HEK293 (cell line): ENCODE measurements around the gene GTF2IRD1.
A peak's percentile ranks its signal among the peaks of the same experiment; 100 is the strongest.

Experiments used
- CTCF ChIA-PET: fragments of 350-600 bp; formaldehyde crosslinking; extraction: SDS; loops from one replicate; lab custom pipeline; 2021; ENCODE audit warnings: antibody characterized with exemption; lab: Yijun Ruan, JAX
- POLR2A ChIA-PET: fragments of 300-600 bp; formaldehyde crosslinking; extraction: SDS; loops from one replicate; lab custom pipeline; 2020; ENCODE audit warnings: antibody characterized with exemption, inconsistent platforms; lab: Yijun Ruan, JAX
- H3K27ac ChIP-seq: fragments of 200-500 bp; sonication (Bioruptor generic); 2 replicates; pipeline ENCODE4 v1.5.1; 2014; ENCODE audit warnings: low read depth, low read length, control low read depth, inconsistent platforms; ENCODE audit errors: extremely low read depth
- H3K36me3 ChIP-seq, 2 experiments: fragments of 200-500 bp in 1 of 2; sonication (Bioruptor generic) in 1 of 2; 1 replicate in 1 of 2; 2 replicates in 1 of 2; pipeline ENCODE4 v1.5.1; 2014 to 2017; ENCODE audit warnings: inconsistent platforms in 2 of 2, low read length in 2 of 2; ENCODE audit not compliant: control insufficient read depth in 2 of 2, insufficient read depth in 1 of 2
- H3K4me1 ChIP-seq: fragments of 200-500 bp; sonication (Bioruptor generic); 2 replicates; pipeline ENCODE4 v1.5.1; 2014; ENCODE audit warnings: mild to moderate bottlenecking, low read length, inconsistent platforms; ENCODE audit not compliant: control insufficient read depth, insufficient read depth
- H3K4me3 ChIP-seq: 2 replicates; pipeline ENCODE4 v1.5.1; 2011; ENCODE audit warnings: low read depth, mild to moderate bottlenecking, control low read depth, low read length, moderate library complexity
- H3K9me3 ChIP-seq: fragments of 200-500 bp; sonication (Bioruptor generic); 2 replicates; pipeline ENCODE4 v1.5.1; 2014; ENCODE audit warnings: low read depth, low read length, inconsistent platforms; ENCODE audit not compliant: control insufficient read depth, insufficient read depth
- ATF2 ChIP-seq: fragments of 450-650 bp; formaldehyde crosslinking; IDR thresholded peaks from 2 replicates; pipeline ENCODE4 v1.5.1; 2016; ENCODE audit warnings: missing biosample characterization, missing genetic modification characterization, low read depth
- GFI1B ChIP-seq: fragments of 450-650 bp; formaldehyde crosslinking; IDR thresholded peaks from 2 replicates; pipeline ENCODE4 v1.5.1; 2016; ENCODE audit warnings: missing biosample characterization, missing genetic modification characterization
- GLI2 ChIP-seq: fragments of 450-650 bp; formaldehyde crosslinking; IDR thresholded peaks from 2 replicates; pipeline ENCODE4; 2017; ENCODE audit warnings: missing biosample characterization, missing genetic modification characterization, low read depth, borderline replicate concordance
- PRDM1 ChIP-seq: fragments of 450-650 bp; formaldehyde crosslinking; IDR thresholded peaks from 2 replicates; pipeline ENCODE4; 2016; ENCODE audit warnings: missing biosample characterization, missing genetic modification characterization
- SCRT1 ChIP-seq: fragments of 450-650 bp; formaldehyde crosslinking; IDR thresholded peaks from 2 replicates; pipeline ENCODE4 v1.5.1; 2016; ENCODE audit warnings: missing biosample characterization, missing genetic modification characterization, borderline replicate concordance
- ZBTB49 ChIP-seq: fragments of 450-650 bp; formaldehyde crosslinking; IDR thresholded peaks from 2 replicates; pipeline ENCODE4 v1.5.1; 2016; ENCODE audit warnings: missing biosample characterization, missing genetic modification characterization, low read depth
- ZNF132 ChIP-seq: fragments of 450-650 bp; formaldehyde crosslinking; IDR thresholded peaks from 2 replicates; pipeline ENCODE4 v1.5.1; 2017; ENCODE audit warnings: missing biosample characterization, missing genetic modification characterization, borderline replicate concordance
- ZNF138 ChIP-seq: fragments of 450-650 bp; formaldehyde crosslinking; IDR thresholded peaks from 2 replicates; pipeline ENCODE4 v1.5.1; 2016; ENCODE audit warnings: missing biosample characterization, missing genetic modification characterization, borderline replicate concordance
- ZNF140 ChIP-seq: fragments of 450-650 bp; formaldehyde crosslinking; IDR thresholded peaks from 2 replicates; pipeline ENCODE4 v1.5.1; 2016; ENCODE audit warnings: missing biosample characterization, missing genetic modification characterization
- ZNF16 ChIP-seq: fragments of 450-650 bp; formaldehyde crosslinking; IDR thresholded peaks from 2 replicates; pipeline ENCODE4 v1.5.1; 2016; ENCODE audit warnings: low read depth, missing biosample characterization, missing genetic modification characterization
- ZNF202 ChIP-seq: fragments of 450-650 bp; formaldehyde crosslinking; IDR thresholded peaks from 2 replicates; pipeline ENCODE4 v1.5.1; 2016; ENCODE audit warnings: missing biosample characterization, missing genetic modification characterization, borderline replicate concordance
- ZNF211 ChIP-seq: fragments of 450-650 bp; formaldehyde crosslinking; IDR thresholded peaks from 2 replicates; pipeline ENCODE4 v1.5.1; 2016; ENCODE audit warnings: low read depth, missing biosample characterization, missing genetic modification characterization
- ZNF24 ChIP-seq: fragments of 450-650 bp; formaldehyde crosslinking; IDR thresholded peaks from 2 replicates; pipeline ENCODE4 v1.5.1; 2016; ENCODE audit warnings: missing biosample characterization, missing genetic modification characterization
- ZNF391 ChIP-seq: fragments of 450-650 bp; formaldehyde crosslinking; IDR thresholded peaks from 2 replicates; pipeline ENCODE4 v1.5.1; 2016; ENCODE audit warnings: low read depth, missing biosample characterization, missing genetic modification characterization, borderline replicate concordance
- ZNF394 ChIP-seq: fragments of 450-650 bp; formaldehyde crosslinking; IDR thresholded peaks from 2 replicates; pipeline ENCODE4 v1.5.1; 2016; ENCODE audit warnings: missing biosample characterization, missing genetic modification characterization, mild to moderate bottlenecking, moderate library complexity, borderline replicate concordance
- ZNF510 ChIP-seq: fragments of 450-650 bp; formaldehyde crosslinking; IDR thresholded peaks from 2 replicates; pipeline ENCODE4 v1.5.1; 2018; ENCODE audit warnings: mild to moderate bottlenecking, missing genetic modification characterization, missing biosample characterization; ENCODE audit not compliant: insufficient replicate concordance
- ZNF513 ChIP-seq: fragments of 450-650 bp; IDR thresholded peaks from 2 replicates; pipeline ENCODE4 v1.5.1; 2018; ENCODE audit warnings: missing biosample characterization, missing genetic modification characterization
- ZNF629 ChIP-seq: fragments of 450-650 bp; formaldehyde crosslinking; IDR thresholded peaks from 2 replicates; pipeline ENCODE4 v1.5.1; 2017; ENCODE audit warnings: missing biosample characterization, missing genetic modification characterization
- ZNF785 ChIP-seq: fragments of 450-650 bp; formaldehyde crosslinking; IDR thresholded peaks from 2 replicates; pipeline ENCODE4 v1.5.1; 2016; ENCODE audit warnings: missing biosample characterization, missing genetic modification characterization
- ZSCAN4 ChIP-seq: fragments of 450-650 bp; formaldehyde crosslinking; IDR thresholded peaks from 2 replicates; pipeline ENCODE4 v1.5.1; 2017; ENCODE audit warnings: missing biosample characterization, missing genetic modification characterization
- TF ChIP-seq, protein P1 (sequence below): fragments of 450-650 bp; formaldehyde crosslinking; IDR thresholded peaks from 2 replicates; pipeline ENCODE4 v1.5.1; 2016; ENCODE audit warnings: missing biosample characterization, missing genetic modification characterization

GTF2IRD1 gene

GRCh38 chr7:74498996-74499834 is 45.5 kb downstream of the GTF2IRD1 start (continued):
- no peak for TF ChIP-seq SCRT1 (tag by site-specific recombination)
- no peak for TF ChIP-seq GLI2 (tag by site-specific recombination)
- no peak for TF ChIP-seq ZNF202 (tag by site-specific recombination)
- TF ChIP-seq ZNF132 (tag by site-specific recombination): no peak
- no peak for TF ChIP-seq ZBTB49 (tag by site-specific recombination)
- TF ChIP-seq ZNF138 (tag by site-specific recombination): no peak
- TF ChIP-seq PRDM1 (tag by site-specific recombination): no peak
- TF ChIP-seq ZNF510 (tag by site-specific recombination): no peak
- TF ChIP-seq, protein P1, sequence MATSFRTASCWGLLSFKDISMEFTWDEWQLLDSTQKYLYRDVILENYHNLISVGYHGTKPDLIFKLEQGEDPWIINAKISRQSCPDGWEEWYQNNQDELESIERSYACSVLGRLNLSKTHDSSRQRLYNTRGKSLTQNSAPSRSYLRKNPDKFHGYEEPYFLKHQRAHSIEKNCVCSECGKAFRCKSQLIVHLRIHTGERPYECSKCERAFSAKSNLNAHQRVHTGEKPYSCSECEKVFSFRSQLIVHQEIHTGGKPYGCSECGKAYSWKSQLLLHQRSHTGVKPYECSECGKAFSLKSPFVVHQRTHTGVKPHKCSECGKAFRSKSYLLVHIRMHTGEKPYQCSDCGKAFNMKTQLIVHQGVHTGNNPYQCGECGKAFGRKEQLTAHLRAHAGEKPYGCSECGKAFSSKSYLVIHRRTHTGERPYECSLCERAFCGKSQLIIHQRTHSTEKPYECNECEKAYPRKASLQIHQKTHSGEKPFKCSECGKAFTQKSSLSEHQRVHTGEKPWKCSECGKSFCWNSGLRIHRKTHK (tag by site-specific recombination): no peak
- no peak for TF ChIP-seq ZNF140 (tag by site-specific recombination)
- TF ChIP-seq ZNF785 (tag by site-specific recombination): no peak

- Histone ChIP-seq H3K4me1 (no peaks in the 10 kb centered on the region), H3K27ac (no peak overlapping the region), H3K36me3 (peaks cover 0 to 7% of the 10 kb centered on the region in 2 experiments; a peak in 2 of 3 replicates), H3K9me3 (no peaks in the 10 kb centered on the region), H3K4me3 (no peak overlapping the region)
- POLR2A ChIA-PET: no interaction called here
- CTCF ChIA-PET: interaction anchor here (0.6 to 0.7 kb wide), 2 partner anchors 67 to 246 kb away, joined by 3 read pairs; no protein-coding TSS in a partner anchor
- TF ChIP-seq ZNF16 (tag by site-specific recombination): no peak
- no peak for TF ChIP-seq ZNF211 (tag by site-specific recombination)
- no peak for TF ChIP-seq GFI1B
- no peak for TF ChIP-seq ZNF394 (tag by site-specific recombination)
- peak; percentile 72; the same call in 1 of the 2 replicates for TF ChIP-seq ZNF24 (tag by site-specific recombination)
- TF ChIP-seq ZNF391 (tag by site-specific recombination): no peak
- TF ChIP-seq ZBTB49 (tag by site-specific recombination): no peak
- TF ChIP-seq ZSCAN4 (tag by site-specific recombination): 0 out of 2 replicates have a peak, but pooled peaks have one; percentile 38
- no peak for TF ChIP-seq ZNF132 (tag by site-specific recombination)
- no peak for TF ChIP-seq ATF2 (tag by site-specific recombination)
- TF ChIP-seq ZNF629 (tag by site-specific recombination): no peak
- no peak for TF ChIP-seq ZNF513 (tag by site-specific recombination)
Observed at GRCh38 chr7:74499835-74500388, 46.2 kb downstream of the GTF2IRD1 start.
